Panc1 (cell line): ENCODE results near the gene SALL4. TPM values are rescaled to one million over a fixed set of nuclear protein-coding genes. Genes with fewer than 3 reads are reported as not detected.

Experiments used
- ATAC-seq: fragments of 200-7000 bp; cut with Tn5 transposase; 2 replicates; pipeline ENCODE4 v1.9.1; 2020; ENCODE audit warnings: mild to moderate bottlenecking, moderate library complexity
- BruUV-seq: library from RNA; stranded (reverse); fragments of 400-500 nt; replicated peaks from 2 replicates; lab custom pipeline; 2021; lab: Mats Ljungman, UMichigan
- CTCF ChIA-PET: fragments of 300-600 bp; sonication (Branson Sonifier 250); formaldehyde crosslinking; loops from one replicate; lab custom pipeline; 2022; ENCODE audit warnings: antibody characterized with exemption; lab: Charles Lee
- POLR2A ChIA-PET: fragments of 300-600 bp; sonication (Branson Sonifier 250); formaldehyde crosslinking; loops from one replicate; lab custom pipeline; 2022; ENCODE audit warnings: antibody characterized with exemption; lab: Charles Lee
- DNase-seq: peaks from one replicate; pipeline ENCODE4 v3.0.0-alpha.2; 2010; ENCODE audit warnings: low read depth, low spot score
- H3K27ac ChIP-seq: 2 replicates; pipeline ENCODE4 v1.5.1; 2011; ENCODE audit warnings: mild to moderate bottlenecking, low read length, inconsistent platforms
- H3K27me3 ChIP-seq: fragments of 200-500 bp; sonication (Bioruptor generic); 2 replicates; pipeline ENCODE4 v1.6.0; 2014; ENCODE audit warnings: low read length, inconsistent platforms; ENCODE audit not compliant: control insufficient read depth, insufficient read depth
- H3K36me3 ChIP-seq: fragments of 200-500 bp; sonication (Bioruptor generic); 2 replicates; pipeline ENCODE4 v1.5.1; 2014; ENCODE audit warnings: inconsistent platforms, mild to moderate bottlenecking, low read length, moderate library complexity; ENCODE audit not compliant: control insufficient read depth, insufficient read depth
- H3K4me1 ChIP-seq: 2 replicates; pipeline ENCODE4 v1.5.1; 2011; ENCODE audit warnings: inconsistent platforms, mild to moderate bottlenecking, low read length, moderate library complexity; ENCODE audit not compliant: control insufficient read depth, insufficient read depth
- H3K4me3 ChIP-seq, 2 experiments: 2 replicates each; pipeline ENCODE4 v1.5.1; 2011 to 2012; ENCODE audit warnings: low read depth in 2 of 2, low read length in 2 of 2, mild to moderate bottlenecking in 2 of 2, inconsistent platforms in 1 of 2, moderate library complexity in 1 of 2
- H3K9me3 ChIP-seq: fragments of 200-500 bp; sonication (Bioruptor generic); 2 replicates; pipeline ENCODE4 v1.5.1; 2014; ENCODE audit warnings: low read depth, mild to moderate bottlenecking, inconsistent platforms, low read length, moderate library complexity; ENCODE audit not compliant: control insufficient read depth, insufficient read depth
- CTCF ChIP-seq: fragments of 450-650 bp; IDR thresholded peaks from 2 replicates; pipeline ENCODE4 v1.5.1; 2017; ENCODE audit warnings: mild to moderate bottlenecking
- POLR2AphosphoS5 ChIP-seq: IDR thresholded peaks from 2 replicates; pipeline ENCODE4 v1.6.1; 2012; ENCODE audit warnings: mild to moderate bottlenecking, low read depth, low read length, moderate library complexity
- REST ChIP-seq, 2 experiments: IDR thresholded peaks; 2 replicates each; pipeline ENCODE4 v1.6.1; 2011 to 2012; ENCODE audit warnings: low read depth in 2 of 2, control low read depth in 1 of 2, low read length in 1 of 2, mild to moderate bottlenecking in 1 of 2, moderate library complexity in 1 of 2; ENCODE audit not compliant: insufficient read depth in 1 of 2
- SIN3A ChIP-seq: IDR thresholded peaks from 2 replicates; pipeline ENCODE4 v1.6.1; 2012; ENCODE audit warnings: low read depth, mild to moderate bottlenecking, low read length, moderate library complexity, borderline replicate concordance; ENCODE audit not compliant: insufficient read depth
- TCF7L2 ChIP-seq: IDR thresholded peaks from 2 replicates; pipeline ENCODE4 v1.6.1; 2011; ENCODE audit warnings: mild to moderate bottlenecking, low read depth, low read length, inconsistent platforms
- in situ Hi-C: cut with HindIII; loops from 2 replicates; pipeline ENCODE4 v1.10.0; 2016; ENCODE audit warnings: low sequenced_read_pairs, low pct_unique_long_range_greater_than_20kb
- intact Hi-C: fragments of 100-400 bp; cut with micrococcal nuclease; formaldehyde crosslinking; loops from one replicate; pipeline ENCODE4 v1.10.0; 2022; ENCODE audit not compliant: unreplicated experiment
- total RNA-seq: library from RNA; stranded (reverse); gene quantifications from one replicate; pipeline ENCODE4 v1.2.1, GENCODE V29; 2021; ENCODE audit not compliant: unreplicated experiment

Gene SALL4
- total RNA-seq, 1 experiment from 2014 or later = 1.6 TPM

- H3K9me3 ChIP-seq = no peaks in the 10 kb centered on the region
- intact Hi-C loops = no loop called here
- H3K4me3 ChIP-seq = no peak overlapping the region
- no TSS peak for BruUV-seq
- H3K4me1 ChIP-seq = peaks cover 7% of the 10 kb centered on the region; the same call in 1 of the 2 replicates
- ChIA-PET POLR2A (no interaction called here), CTCF (no interaction called here)
- TF ChIP-seq CTCF (no peak), REST (IDR thresholded peaks at IDR 0.05; ENCODE audit: insufficient read depth in 1 of 2, low read depth in 2 of 2, low read length in 1 of 2) (no peak), SIN3A (no peak), POLR2AphosphoS5 (no peak), TCF7L2 (no peak)
- no peak overlapping the region; the same call in 1 of the 2 replicates for H3K27ac ChIP-seq
- ATAC-seq = no peak
- DNase-seq = no peak
- in situ Hi-C loops = no loop called here
- H3K27me3 ChIP-seq = no peaks in the 10 kb centered on the region
- no peaks in the 10 kb centered on the region for H3K36me3 ChIP-seq
Measured at GRCh38 chr20:51735728-51736600, 66.4 kb downstream of the SALL4 start.

GRCh38 chr20:51734876-51735720 lies 67.2 kb downstream of the SALL4 start:
- no peaks in the 10 kb centered on the region for H3K36me3 ChIP-seq
- H3K4me1 ChIP-seq = peaks cover 7% of the 10 kb centered on the region; the same call in 1 of the 2 replicates
- in situ Hi-C loops = no loop called here
- ATAC-seq (no peak), DNase-seq (no peak)
- intact Hi-C loops = no loop called here
- POLR2A ChIA-PET = no interaction called here
- no peak overlapping the region for H3K4me3 ChIP-seq
- no peaks in the 10 kb centered on the region for H3K9me3 ChIP-seq
- H3K27ac ChIP-seq = no peak overlapping the region; the same call in 1 of the 2 replicates
- H3K27me3 ChIP-seq = no peaks in the 10 kb centered on the region
- TF ChIP-seq REST (IDR thresholded peaks at IDR 0.05; ENCODE audit: insufficient read depth in 1 of 2, low read depth in 2 of 2, low read length in 1 of 2) (no peak), POLR2AphosphoS5 (no peak)
- BruUV-seq = no TSS peak
- CTCF ChIA-PET = no interaction called here
